ENCODE results near the gene MRPL24. TPM values are rescaled to one million over a fixed set of nuclear protein-coding genes. Genes with fewer than 3 reads are reported as not detected.
A peak's percentile ranks its signal among the peaks of the same experiment; 100 is the strongest.

MRPL24 gene
- total RNA-seq, 2 donors from 2014 or later = 22.6 to 35.6 TPM

- Histone ChIP-seq H3K9me3 (no peaks in the 10 kb centered on the region), H3K27me3 (replicated peaks; ENCODE audit: insufficient read depth) (peaks cover 10% of the 10 kb centered on the region), H3K4me1 (ENCODE audit: control insufficient read depth in 1 of 2, low read depth in 2 of 2) (peaks cover 0 to 4% of the 10 kb centered on the region in 2 donors), H3K4me3 (peak overlapping the region; percentile 10), H3K27ac (no peak overlapping the region), H3K36me3 (no peaks in the 10 kb centered on the region)
- ATAC-seq (ENCODE audit: insufficient number of reproducible peaks, low FRiP score, low read depth) = no peak
- peak; percentile 38 for DNase-seq (ENCODE audit: low spot score)
- peak; percentile 92 for TF ChIP-seq CTCF (IDR thresholded peaks at IDR 0.05)
Observed at GRCh38 chr1:156689035-156689952, 51.6 kb downstream of the MRPL24 start.

Other genes with a start within 250 kb of the MRPL24 start
- 100 to 1,000 TPM in 1 of 2 donors, 10 to 100 TPM in 1; 76.1 to 101 TPM for gene MEF2D, start 240.3 kb downstream of the MRPL24 start, total RNA-seq
- gene IQGAP3, start 168.5 kb downstream of the MRPL24 start, total RNA-seq = 1 to 10 TPM; 2.2 to 3.5 TPM
- not detected for gene TTC24, start 161.4 kb downstream of the MRPL24 start, total RNA-seq
- gene NAXE, start 149.3 kb downstream of the MRPL24 start, total RNA-seq = 10 to 100 TPM; 38.3 to 66.5 TPM
- 10 to 100 TPM in 1 of 2 donors, 1 to 10 TPM in 1; 8.1 to 69.3 TPM for gene GPATCH4, start 139.6 kb downstream of the MRPL24 start, total RNA-seq
- 1 to 10 TPM in 1 of 2 donors, not detected in 1; 1.2 TPM for gene HAPLN2, start 121.7 kb downstream of the MRPL24 start, total RNA-seq
- under 1 TPM; 0.54 to 0.99 TPM for gene BCAN, start 99.0 kb downstream of the MRPL24 start, total RNA-seq
- 10 to 100 TPM; 30.6 to 30.9 TPM for gene NES, start 63.7 kb downstream of the MRPL24 start, total RNA-seq
- 1 to 10 TPM; 1.3 to 7.0 TPM for gene CRABP2, start 35.5 kb downstream of the MRPL24 start, total RNA-seq
- 10 to 100 TPM; 15.2 to 17.9 TPM for gene METTL25B, start 12.6 kb downstream of the MRPL24 start, total RNA-seq
- 10 to 100 TPM; 15.0 to 19.8 TPM for gene ISG20L2, start 12.3 kb downstream of the MRPL24 start, total RNA-seq
- gene HDGF, start 10.6 kb upstream of the MRPL24 start, total RNA-seq = 100 to 1,000 TPM in 1 of 2 donors, 10 to 100 TPM in 1; 93.5 to 118 TPM
- 10 to 100 TPM; 22.9 to 34.5 TPM for gene PRCC, start 26.4 kb upstream of the MRPL24 start, total RNA-seq
- gene SH2D2A, start 75.8 kb upstream of the MRPL24 start, total RNA-seq = 1 to 10 TPM in 1 of 2 donors, under 1 TPM in 1; 0.81 to 1.1 TPM
- gene INSRR, start 118.0 kb upstream of the MRPL24 start, total RNA-seq = not detected
- under 1 TPM; 0.42 to 0.81 TPM for gene NTRK1, start 119.8 kb upstream of the MRPL24 start, total RNA-seq
- gene PEAR1, start 152.6 kb upstream of the MRPL24 start, total RNA-seq = 10 to 100 TPM; 31.0 to 34.9 TPM
- gene LRRC71, start 179.5 kb upstream of the MRPL24 start, total RNA-seq = not detected

Data from thoracic aorta (tissue), 2 donors.